Measurements from ENCODE around the gene ASAP2.

The ASAP2 gene

DNA sequence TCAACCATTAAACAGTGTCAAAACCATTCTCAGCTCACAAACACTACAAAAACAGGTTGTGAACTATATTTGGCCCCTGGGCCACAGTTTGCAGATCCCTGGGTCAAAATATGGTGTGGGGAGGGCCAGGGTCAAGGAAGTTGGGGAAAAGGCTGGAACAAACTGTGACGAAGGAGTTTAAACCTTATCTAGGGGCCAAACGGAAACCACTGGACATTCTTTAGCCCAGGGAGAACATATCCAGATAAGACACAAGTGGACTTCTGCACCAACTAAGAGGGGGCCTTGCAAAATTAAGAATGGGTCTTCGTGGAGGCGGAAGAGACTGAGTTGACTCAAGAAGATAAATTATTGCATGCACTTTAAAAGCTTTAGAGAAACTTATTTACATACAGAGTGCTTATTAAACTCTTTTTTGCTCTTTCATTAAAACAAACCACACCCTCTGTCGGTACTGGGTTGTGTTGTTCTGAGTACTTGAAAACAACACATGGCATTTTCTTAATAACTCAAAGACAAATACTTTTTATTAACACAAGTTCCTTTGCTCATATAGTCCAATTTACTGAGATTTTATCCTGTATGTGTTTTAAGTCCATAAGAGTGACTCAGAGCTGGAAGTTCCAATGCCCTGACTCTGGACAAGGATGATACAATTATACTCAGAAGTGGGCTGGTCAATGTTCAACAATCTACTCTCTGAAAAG, 5.3 kb upstream of the ASAP2 start:
- Histone ChIP-seq H3K9ac (ENCODE audit: low read length) (no peak overlapping the region), H2AFZ (ENCODE audit: low read length) (no peak overlapping the region), H3K4me2 (ENCODE audit: low read length) (no peak overlapping the region), H3K9me2 (ENCODE audit: low read depth, low read length) (no peaks in the 10 kb centered on the region), H3K27me3 (ENCODE audit: insufficient read depth, low read length) (no peaks in the 10 kb centered on the region), H4K20me1 (ENCODE audit: insufficient read depth, low read length) (no peaks in the 10 kb centered on the region), H3K79me2 (ENCODE audit: insufficient read depth, low read length) (no peaks in the 10 kb centered on the region), H3K27ac (ENCODE audit: low read depth, low read length, poor library complexity, severe bottlenecking) (no peak overlapping the region), H3F3A (ENCODE audit: insufficient read depth, low read length) (no peaks in the 10 kb centered on the region), H3K9me3 (ENCODE audit: low read length) (no peaks in the 10 kb centered on the region), H3K4me3 (ENCODE audit: low read depth, low read length, poor library complexity, severe bottlenecking) (no peak overlapping the region), H3K4me1 (ENCODE audit: insufficient read depth, low read length, severe bottlenecking) (no peaks in the 10 kb centered on the region), H3K36me3 (ENCODE audit: insufficient read depth, low read length) (no peaks in the 10 kb centered on the region)
- no peak for TF ChIP-seq EZH2 (IDR thresholded peaks at IDR 0.05; ENCODE audit: borderline replicate concordance, low read length)
- TF ChIP-seq, protein P1, sequence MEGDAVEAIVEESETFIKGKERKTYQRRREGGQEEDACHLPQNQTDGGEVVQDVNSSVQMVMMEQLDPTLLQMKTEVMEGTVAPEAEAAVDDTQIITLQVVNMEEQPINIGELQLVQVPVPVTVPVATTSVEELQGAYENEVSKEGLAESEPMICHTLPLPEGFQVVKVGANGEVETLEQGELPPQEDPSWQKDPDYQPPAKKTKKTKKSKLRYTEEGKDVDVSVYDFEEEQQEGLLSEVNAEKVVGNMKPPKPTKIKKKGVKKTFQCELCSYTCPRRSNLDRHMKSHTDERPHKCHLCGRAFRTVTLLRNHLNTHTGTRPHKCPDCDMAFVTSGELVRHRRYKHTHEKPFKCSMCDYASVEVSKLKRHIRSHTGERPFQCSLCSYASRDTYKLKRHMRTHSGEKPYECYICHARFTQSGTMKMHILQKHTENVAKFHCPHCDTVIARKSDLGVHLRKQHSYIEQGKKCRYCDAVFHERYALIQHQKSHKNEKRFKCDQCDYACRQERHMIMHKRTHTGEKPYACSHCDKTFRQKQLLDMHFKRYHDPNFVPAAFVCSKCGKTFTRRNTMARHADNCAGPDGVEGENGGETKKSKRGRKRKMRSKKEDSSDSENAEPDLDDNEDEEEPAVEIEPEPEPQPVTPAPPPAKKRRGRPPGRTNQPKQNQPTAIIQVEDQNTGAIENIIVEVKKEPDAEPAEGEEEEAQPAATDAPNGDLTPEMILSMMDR (IDR thresholded peaks at IDR 0.05; ENCODE audit: low read length): no peak

DNA sequence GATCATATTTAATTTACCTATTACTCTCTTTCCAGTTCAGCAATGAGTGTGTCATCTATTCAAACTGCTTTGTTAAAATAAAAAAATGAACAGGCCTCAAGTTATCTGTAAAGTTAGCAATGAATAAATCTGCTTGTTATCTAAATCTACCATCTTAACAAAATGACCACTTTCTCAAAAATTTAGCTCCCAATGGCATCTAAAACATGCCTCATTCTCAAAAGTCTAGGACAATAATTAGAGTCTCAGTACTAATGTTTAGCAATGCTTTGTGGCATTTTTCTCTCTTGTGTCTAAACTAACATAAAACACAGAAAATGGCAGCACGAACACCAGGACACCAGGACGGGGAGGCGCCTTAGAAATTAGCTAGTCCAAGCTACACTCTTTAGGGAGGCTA, 3.6 kb upstream of the ASAP2 start:
- no peaks in the 10 kb centered on the region for H3K36me3 ChIP-seq (ENCODE audit: insufficient read depth, low read length)
- TF ChIP-seq, protein P1 (IDR thresholded peaks at IDR 0.05; ENCODE audit: low read length): no peak
- no peak for TF ChIP-seq EZH2 (IDR thresholded peaks at IDR 0.05; ENCODE audit: borderline replicate concordance, low read length)
- H3K27me3 ChIP-seq (ENCODE audit: insufficient read depth, low read length): no peaks in the 10 kb centered on the region
- no peak overlapping the region for H3K27ac ChIP-seq (ENCODE audit: low read depth, low read length, poor library complexity, severe bottlenecking)
- no peaks in the 10 kb centered on the region for H3K9me2 ChIP-seq (ENCODE audit: low read depth, low read length)
- no peak overlapping the region for H2AFZ ChIP-seq (ENCODE audit: low read length)
- no peaks in the 10 kb centered on the region for H4K20me1 ChIP-seq (ENCODE audit: insufficient read depth, low read length)
- no peaks in the 10 kb centered on the region for H3F3A ChIP-seq (ENCODE audit: insufficient read depth, low read length)
- H3K9me3 ChIP-seq (ENCODE audit: low read length): no peaks in the 10 kb centered on the region
- H3K4me3 ChIP-seq (ENCODE audit: low read depth, low read length, poor library complexity, severe bottlenecking): no peak overlapping the region
- no peak overlapping the region for H3K9ac ChIP-seq (ENCODE audit: low read length)
- no peaks in the 10 kb centered on the region for H3K79me2 ChIP-seq (ENCODE audit: insufficient read depth, low read length)
- no peaks in the 10 kb centered on the region for H3K4me1 ChIP-seq (ENCODE audit: insufficient read depth, low read length, severe bottlenecking)
- no peak overlapping the region for H3K4me2 ChIP-seq (ENCODE audit: low read length)

GRCh38 chr2:9203876-9204275, 2.7 kb upstream of the ASAP2 start:
- H4K20me1 ChIP-seq (ENCODE audit: insufficient read depth, low read length): no peaks in the 10 kb centered on the region
- no peak overlapping the region for H3K9ac ChIP-seq (ENCODE audit: low read length)
- H3K27ac ChIP-seq (ENCODE audit: low read depth, low read length, poor library complexity, severe bottlenecking): no peak overlapping the region
- no peaks in the 10 kb centered on the region for H3K36me3 ChIP-seq (ENCODE audit: insufficient read depth, low read length)
- no peaks in the 10 kb centered on the region for H3K9me2 ChIP-seq (ENCODE audit: low read depth, low read length)
- no peaks in the 10 kb centered on the region for H3K79me2 ChIP-seq (ENCODE audit: insufficient read depth, low read length)
- H3K4me2 ChIP-seq (ENCODE audit: low read length): no peak overlapping the region
- no peak for TF ChIP-seq EZH2 (IDR thresholded peaks at IDR 0.05; ENCODE audit: borderline replicate concordance, low read length)
- TF ChIP-seq, protein P1 (IDR thresholded peaks at IDR 0.05; ENCODE audit: low read length): no peak
- H3K4me3 ChIP-seq (ENCODE audit: low read depth, low read length, poor library complexity, severe bottlenecking): no peak overlapping the region
- H2AFZ ChIP-seq (ENCODE audit: low read length): no peak overlapping the region
- H3K27me3 ChIP-seq (ENCODE audit: insufficient read depth, low read length): no peaks in the 10 kb centered on the region
- H3K9me3 ChIP-seq (ENCODE audit: low read length): no peaks in the 10 kb centered on the region
- H3F3A ChIP-seq (ENCODE audit: insufficient read depth, low read length): no peaks in the 10 kb centered on the region
- H3K4me1 ChIP-seq (ENCODE audit: insufficient read depth, low read length, severe bottlenecking): no peaks in the 10 kb centered on the region
